Astrocyte (in vitro differentiated cells and primary cell): Measurements from ENCODE around the gene MAP1B. TPM values are rescaled to one million over a fixed set of nuclear protein-coding genes. Genes with fewer than 3 reads are reported as not detected.

Experiments
- DNase-seq: peaks from one replicate; pipeline ENCODE4 v3.0.0-alpha.2; 2010; ENCODE audit warnings: low read depth
- FAIRE-seq: peaks from 2 replicates; lab custom pipeline; 2011; peaks lifted over from hg19 to GRCh38; lab: Jason Lieb, UNC
- H2AFZ ChIP-seq: 2 replicates; pipeline ENCODE4 v1.6.0; 2012; ENCODE audit warnings: low read depth, low read length, inconsistent platforms
- H3K27ac ChIP-seq: 2 replicates; pipeline ENCODE4 v1.5.1; 2011; ENCODE audit warnings: low read depth, low read length, inconsistent platforms
- H3K27me3 ChIP-seq: 2 replicates; pipeline ENCODE4 v1.6.0; 2011; ENCODE audit warnings: low read length, inconsistent platforms; ENCODE audit not compliant: insufficient read depth
- H3K36me3 ChIP-seq: 2 replicates; pipeline ENCODE4 v1.5.1; 2011; ENCODE audit warnings: low read length, inconsistent platforms; ENCODE audit not compliant: insufficient read depth
- H3K4me1 ChIP-seq: 2 replicates; pipeline ENCODE4 v1.5.1; 2011; ENCODE audit warnings: low read length, inconsistent platforms; ENCODE audit not compliant: insufficient read depth
- H3K4me2 ChIP-seq: 2 replicates; pipeline ENCODE4 v1.6.0; 2012; ENCODE audit warnings: low read length, inconsistent platforms
- H3K4me3 ChIP-seq: 2 replicates; pipeline ENCODE4 v1.5.1; 2011; ENCODE audit warnings: low read depth, mild to moderate bottlenecking, low read length, inconsistent platforms; ENCODE audit not compliant: insufficient read depth
- H3K79me2 ChIP-seq: 2 replicates; pipeline ENCODE4 v1.6.0; 2012; ENCODE audit warnings: mild to moderate bottlenecking, low read length, inconsistent platforms; ENCODE audit not compliant: insufficient read depth
- H3K9ac ChIP-seq: 2 replicates; pipeline ENCODE4 v1.6.0; 2012; ENCODE audit warnings: mild to moderate bottlenecking, low read length, inconsistent platforms
- H3K9me3 ChIP-seq: 2 replicates; pipeline ENCODE4 v1.5.1; 2012; ENCODE audit warnings: low read depth, mild to moderate bottlenecking, low read length, inconsistent platforms; ENCODE audit not compliant: insufficient read depth
- H4K20me1 ChIP-seq: 2 replicates; pipeline ENCODE4 v1.6.0; 2012; ENCODE audit warnings: low read length, inconsistent platforms; ENCODE audit not compliant: insufficient read depth
- H3K27ac Mint-ChIP-seq: one replicate; pipeline ENCODE4 v1.8.0; 2021; ENCODE audit warnings: mild to moderate bottlenecking, mixed read lengths; ENCODE audit not compliant: unreplicated experiment
- H3K27me3 Mint-ChIP-seq: one replicate; pipeline ENCODE4 v1.8.0; 2021; ENCODE audit warnings: low read depth, mixed read lengths; ENCODE audit not compliant: unreplicated experiment
- H3K36me3 Mint-ChIP-seq: one replicate; pipeline ENCODE4 v1.8.0; 2021; ENCODE audit warnings: low read depth, mixed read lengths; ENCODE audit not compliant: unreplicated experiment
- H3K4me1 Mint-ChIP-seq: one replicate; pipeline ENCODE4 v1.8.0; 2021; ENCODE audit warnings: low read depth, mixed read lengths; ENCODE audit not compliant: unreplicated experiment
- H3K4me3 Mint-ChIP-seq: one replicate; pipeline ENCODE4 v1.8.0; 2021; ENCODE audit warnings: mild to moderate bottlenecking, moderate library complexity, mixed read lengths; ENCODE audit not compliant: unreplicated experiment
- H3K9me3 Mint-ChIP-seq: one replicate; pipeline ENCODE4 v1.8.0; 2021; ENCODE audit warnings: mild to moderate bottlenecking, mixed read lengths; ENCODE audit not compliant: unreplicated experiment
- EZH2 ChIP-seq: IDR thresholded peaks from 2 replicates; pipeline ENCODE4 v1.6.1; 2012; ENCODE audit warnings: mild to moderate bottlenecking, low read length, inconsistent platforms; ENCODE audit not compliant: insufficient read depth
- total RNA-seq: library from RNA; stranded (reverse); gene quantifications from 2 replicates; pipeline ENCODE4 v1.2.1, GENCODE V29; 2021
- TF ChIP-seq, protein P1 (sequence below): IDR thresholded peaks from 2 replicates; pipeline ENCODE4 v1.5.1; 2011; ENCODE audit warnings: low read depth, mild to moderate bottlenecking, inconsistent platforms, low read length, moderate library complexity; ENCODE audit not compliant: insufficient read depth

MAP1B gene
- total RNA-seq, 1 donor from 2014 or later, result 476 TPM

DNA sequence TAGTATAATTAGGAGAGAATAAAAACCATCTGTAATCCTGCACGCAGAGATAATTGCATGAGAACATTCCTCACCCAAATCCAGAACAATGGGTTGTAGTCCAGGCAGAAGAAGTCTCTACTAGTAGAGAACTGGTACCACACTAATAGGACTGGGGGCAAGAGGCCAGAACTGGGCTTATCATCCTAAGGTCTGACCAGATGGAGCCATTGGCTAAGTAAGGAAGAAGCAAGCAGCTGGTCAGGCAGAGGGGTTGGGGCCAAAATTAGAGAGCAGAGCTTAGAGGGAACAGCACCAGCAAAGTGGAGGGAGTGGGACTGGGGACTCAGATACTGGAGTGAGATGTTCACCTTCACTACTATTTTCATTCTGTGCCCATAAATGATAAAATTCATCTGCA is 35.4 kb upstream of the MAP1B start:
- Mint-ChIP-seq H3K4me3 (no peak overlapping the region), H3K9me3 (no peaks in the 10 kb centered on the region), H3K36me3 (no peaks in the 10 kb centered on the region), H3K4me1 (peaks cover 15% of the 10 kb centered on the region), H3K27ac (no peak overlapping the region), H3K27me3 (no peaks in the 10 kb centered on the region)
- no peak overlapping the region for H3K27ac ChIP-seq
- H3K36me3 ChIP-seq, result no peaks in the 10 kb centered on the region
- H2AFZ ChIP-seq, result no peak overlapping the region
- no peaks in the 10 kb centered on the region for H4K20me1 ChIP-seq
- H3K27me3 ChIP-seq, result no peaks in the 10 kb centered on the region
- no peak overlapping the region for H3K4me3 ChIP-seq
- no peak for FAIRE-seq
- no peak overlapping the region for H3K9ac ChIP-seq
- TF ChIP-seq, protein P1, sequence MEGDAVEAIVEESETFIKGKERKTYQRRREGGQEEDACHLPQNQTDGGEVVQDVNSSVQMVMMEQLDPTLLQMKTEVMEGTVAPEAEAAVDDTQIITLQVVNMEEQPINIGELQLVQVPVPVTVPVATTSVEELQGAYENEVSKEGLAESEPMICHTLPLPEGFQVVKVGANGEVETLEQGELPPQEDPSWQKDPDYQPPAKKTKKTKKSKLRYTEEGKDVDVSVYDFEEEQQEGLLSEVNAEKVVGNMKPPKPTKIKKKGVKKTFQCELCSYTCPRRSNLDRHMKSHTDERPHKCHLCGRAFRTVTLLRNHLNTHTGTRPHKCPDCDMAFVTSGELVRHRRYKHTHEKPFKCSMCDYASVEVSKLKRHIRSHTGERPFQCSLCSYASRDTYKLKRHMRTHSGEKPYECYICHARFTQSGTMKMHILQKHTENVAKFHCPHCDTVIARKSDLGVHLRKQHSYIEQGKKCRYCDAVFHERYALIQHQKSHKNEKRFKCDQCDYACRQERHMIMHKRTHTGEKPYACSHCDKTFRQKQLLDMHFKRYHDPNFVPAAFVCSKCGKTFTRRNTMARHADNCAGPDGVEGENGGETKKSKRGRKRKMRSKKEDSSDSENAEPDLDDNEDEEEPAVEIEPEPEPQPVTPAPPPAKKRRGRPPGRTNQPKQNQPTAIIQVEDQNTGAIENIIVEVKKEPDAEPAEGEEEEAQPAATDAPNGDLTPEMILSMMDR, result no peak
- TF ChIP-seq EZH2, result no peak
- no peak for DNase-seq
- no peak overlapping the region for H3K4me2 ChIP-seq
- H3K9me3 ChIP-seq, result no peaks in the 10 kb centered on the region
- peaks cover 15% of the 10 kb centered on the region for H3K4me1 ChIP-seq
- no peaks in the 10 kb centered on the region for H3K79me2 ChIP-seq

DNA sequence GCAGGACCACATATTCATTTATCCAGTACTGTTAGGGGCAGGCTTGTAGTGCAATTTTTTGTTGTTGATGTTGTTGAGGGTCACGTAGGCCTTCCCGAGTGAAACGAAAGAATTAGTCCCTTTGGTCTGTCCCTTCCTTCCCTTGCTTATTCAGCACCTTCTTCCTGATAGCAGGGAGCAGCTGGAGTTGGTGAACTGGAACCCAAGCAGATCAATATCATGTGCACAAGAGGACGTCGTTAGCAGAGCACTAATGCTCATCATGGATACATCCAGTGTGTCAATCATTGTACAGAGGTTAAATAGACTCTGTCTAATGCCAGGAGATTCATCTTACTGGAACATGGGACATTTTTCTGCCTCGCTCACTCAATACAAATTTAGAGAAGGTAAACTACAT is 33.0 kb upstream of the MAP1B start:
- no peaks in the 10 kb centered on the region for H3K36me3 ChIP-seq
- TF ChIP-seq EZH2, result no peak
- TF ChIP-seq, protein P1, result no peak
- H3K9me3 Mint-ChIP-seq, result no peaks in the 10 kb centered on the region
- peaks cover 6% of the 10 kb centered on the region for H3K4me1 Mint-ChIP-seq
- no peaks in the 10 kb centered on the region for H4K20me1 ChIP-seq
- no peaks in the 10 kb centered on the region for H3K9me3 ChIP-seq
- no peak overlapping the region for H3K9ac ChIP-seq
- no peak overlapping the region for H2AFZ ChIP-seq
- no peaks in the 10 kb centered on the region for H3K27me3 Mint-ChIP-seq
- DNase-seq, result no peak
- H3K4me1 ChIP-seq, result no peaks in the 10 kb centered on the region
- no peaks in the 10 kb centered on the region for H3K79me2 ChIP-seq
- H3K36me3 Mint-ChIP-seq, result no peaks in the 10 kb centered on the region
- H3K27me3 ChIP-seq, result no peaks in the 10 kb centered on the region
- no peak for FAIRE-seq
- H3K27ac ChIP-seq, result no peak overlapping the region
- H3K27ac Mint-ChIP-seq, result no peak overlapping the region
- H3K4me3 Mint-ChIP-seq, result no peak overlapping the region
- no peak overlapping the region for H3K4me2 ChIP-seq
- no peak overlapping the region for H3K4me3 ChIP-seq

DNA sequence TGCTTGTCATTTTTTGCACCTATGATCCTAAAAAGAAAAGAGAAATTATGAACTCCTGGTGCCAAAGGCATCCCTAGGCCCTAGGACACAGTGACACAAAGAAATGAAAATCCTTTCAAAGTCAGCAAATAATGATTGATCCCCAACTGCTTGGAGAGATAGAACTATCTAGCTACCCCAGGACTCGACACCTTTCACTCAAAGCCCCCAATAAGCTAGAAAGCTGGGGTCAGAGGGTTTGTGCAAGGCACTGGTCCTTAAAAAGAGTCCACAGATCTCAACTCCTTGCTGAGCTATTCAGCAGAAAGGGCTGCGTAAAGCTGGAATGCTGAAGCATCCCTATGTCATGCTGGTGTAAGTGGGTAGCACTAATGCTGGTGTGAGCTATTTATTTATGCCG is 31.8 kb upstream of the MAP1B start:
- H3K4me3 ChIP-seq, result no peak overlapping the region
- no peaks in the 10 kb centered on the region for H3K27me3 ChIP-seq
- Mint-ChIP-seq H3K27me3 (no peaks in the 10 kb centered on the region), H3K9me3 (peaks cover 1% of the 10 kb centered on the region), H3K4me1 (peaks cover 9% of the 10 kb centered on the region), H3K27ac (no peak overlapping the region), H3K36me3 (no peaks in the 10 kb centered on the region), H3K4me3 (no peak overlapping the region)
- no peak for DNase-seq
- TF ChIP-seq, protein P1, result no peak
- no peak for TF ChIP-seq EZH2
- no peaks in the 10 kb centered on the region for H3K9me3 ChIP-seq
- H3K79me2 ChIP-seq, result no peaks in the 10 kb centered on the region
- no peaks in the 10 kb centered on the region for H4K20me1 ChIP-seq
- no peak overlapping the region for H3K9ac ChIP-seq
- no peaks in the 10 kb centered on the region for H3K4me1 ChIP-seq
- H3K4me2 ChIP-seq, result no peak overlapping the region
- H2AFZ ChIP-seq, result no peak overlapping the region
- no peak for FAIRE-seq
- no peaks in the 10 kb centered on the region for H3K36me3 ChIP-seq
- no peak overlapping the region for H3K27ac ChIP-seq
